Nephron (organoid): ENCODE measurements around the gene RIC1.

ENCODE experiments used
- H3K27ac Mint-ChIP-seq, 3 experiments: 2 replicates each; pipeline ENCODE4 v1.8.0; 2020; ENCODE audit warnings: mixed read lengths in 3 of 3, mild to moderate bottlenecking in 2 of 3, moderate library complexity in 1 of 3
- H3K27me3 Mint-ChIP-seq: 2 replicates; pipeline ENCODE4 v1.8.0; 2021; ENCODE audit warnings: low read depth, mild to moderate bottlenecking, moderate library complexity, mixed read lengths
- H3K36me3 Mint-ChIP-seq: 2 replicates; pipeline ENCODE4 v1.8.0; 2020; ENCODE audit warnings: low read depth, mixed read lengths
- H3K4me1 Mint-ChIP-seq: 2 replicates; pipeline ENCODE4 v1.8.0; 2020; ENCODE audit warnings: mixed read lengths
- H3K4me3 Mint-ChIP-seq, 3 experiments: 2 replicates each; pipeline ENCODE4 v1.8.0; 2020; ENCODE audit warnings: mild to moderate bottlenecking in 3 of 3, mixed read lengths in 3 of 3, moderate library complexity in 2 of 3
- H3K9me3 Mint-ChIP-seq: 2 replicates; pipeline ENCODE4 v1.8.0; 2020; ENCODE audit warnings: mixed read lengths
- CTCF ChIP-seq, 3 experiments: fragments of 200-600 bp; sonication (generic); IDR thresholded peaks; one replicate each; pipeline ENCODE4 v1.5.0; 2021; ENCODE audit warnings: antibody characterized with exemption in 3 of 3; ENCODE audit not compliant: unreplicated experiment in 3 of 3

The RIC1 gene

GRCh38 chr9:5813824-5814223 is 184.9 kb downstream of the RIC1 start:
- no peak for TF ChIP-seq CTCF (IDR thresholded peaks at IDR 0.05; ENCODE audit: unreplicated experiment in 3 of 3)
- H3K4me3 Mint-ChIP-seq = no peak overlapping the region
- peaks cover 25% of the 10 kb centered on the region for H3K36me3 Mint-ChIP-seq
- H3K27me3 Mint-ChIP-seq = no peaks in the 10 kb centered on the region
- H3K9me3 Mint-ChIP-seq = no peaks in the 10 kb centered on the region
- H3K4me1 Mint-ChIP-seq = no peaks in the 10 kb centered on the region
- H3K27ac Mint-ChIP-seq = no peak overlapping the region

- Mint-ChIP-seq H3K4me3 (no peak overlapping the region), H3K36me3 (peaks cover 18% of the 10 kb centered on the region), H3K9me3 (no peaks in the 10 kb centered on the region), H3K27me3 (no peaks in the 10 kb centered on the region), H3K4me1 (no peaks in the 10 kb centered on the region), H3K27ac (no peak overlapping the region)
- no peak for TF ChIP-seq CTCF (IDR thresholded peaks at IDR 0.05; ENCODE audit: unreplicated experiment in 3 of 3)
Observed at GRCh38 chr9:5815461-5815860, 186.6 kb downstream of the RIC1 start.

GRCh38 chr9:5817862-5818261 is 189.0 kb downstream of the RIC1 start:
- H3K36me3 Mint-ChIP-seq = peaks cover 14% of the 10 kb centered on the region
- no peaks in the 10 kb centered on the region for H3K4me1 Mint-ChIP-seq
- H3K4me3 Mint-ChIP-seq = no peak overlapping the region
- H3K27me3 Mint-ChIP-seq = no peaks in the 10 kb centered on the region
- TF ChIP-seq CTCF (IDR thresholded peaks at IDR 0.05; ENCODE audit: unreplicated experiment in 3 of 3) = no peak
- no peak overlapping the region for H3K27ac Mint-ChIP-seq
- no peaks in the 10 kb centered on the region for H3K9me3 Mint-ChIP-seq

GRCh38 chr9:5818424-5819142 is 189.7 kb downstream of the RIC1 start:
- Mint-ChIP-seq H3K9me3 (no peaks in the 10 kb centered on the region), H3K27me3 (no peaks in the 10 kb centered on the region), H3K4me1 (no peaks in the 10 kb centered on the region), H3K4me3 (no peak overlapping the region), H3K27ac (no peak overlapping the region), H3K36me3 (peaks cover 14% of the 10 kb centered on the region)
- no peak for TF ChIP-seq CTCF (IDR thresholded peaks at IDR 0.05; ENCODE audit: unreplicated experiment in 3 of 3)

GRCh38 chr9:5819174-5819573 is 190.3 kb downstream of the RIC1 start:
- Mint-ChIP-seq H3K9me3 (no peaks in the 10 kb centered on the region), H3K4me3 (no peak overlapping the region)

More at GRCh38 chr9:5819174-5819573, 190.3 kb downstream of the RIC1 start:
- Mint-ChIP-seq H3K27me3 (no peaks in the 10 kb centered on the region), H3K36me3 (peaks cover 18% of the 10 kb centered on the region), H3K4me1 (no peaks in the 10 kb centered on the region), H3K27ac (no peak overlapping the region)
- no peak for TF ChIP-seq CTCF (IDR thresholded peaks at IDR 0.05; ENCODE audit: unreplicated experiment in 3 of 3)
